GM18951 (cell line): Measurements from ENCODE around the gene EPHA4.

Experiments
- POLR2A ChIP-seq: IDR thresholded peaks from 4 replicates; pipeline ENCODE4 v1.6.1; 2011; ENCODE audit warnings: mild to moderate bottlenecking; ENCODE audit not compliant: insufficient read length, insufficient read depth; ENCODE audit errors: extremely low read depth
- in situ Hi-C: fragments of 300-500 bp; cut with MboI; formaldehyde crosslinking; loops from one replicate; pipeline ENCODE4 v1.12.0; 2022; ENCODE audit warnings: low sequenced_read_pairs, mixed read lengths, inconsistent platforms; ENCODE audit not compliant: unreplicated experiment

Gene EPHA4

DNA sequence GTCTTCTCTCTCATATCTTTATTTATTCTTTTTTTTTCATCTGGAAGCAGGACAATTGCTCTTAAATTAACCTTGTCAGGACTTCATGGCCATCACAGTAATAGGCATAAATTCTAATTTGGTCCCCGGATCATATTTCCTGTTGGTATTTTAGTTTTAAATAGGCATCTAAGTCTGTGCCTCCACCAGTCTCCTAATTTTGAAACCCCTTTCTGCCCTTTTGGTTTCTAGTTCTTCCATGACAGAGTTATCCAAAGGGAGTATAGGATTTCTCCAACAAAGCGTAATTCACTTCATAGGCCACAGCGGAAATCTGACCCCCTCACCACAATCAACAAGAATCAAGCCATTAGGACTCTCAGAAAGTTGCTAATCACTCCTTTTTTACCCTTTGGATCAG is 3.8 kb downstream of the EPHA4 start:
- in situ Hi-C loops, result loop anchor here (10.0 kb wide), 1 partner anchor 883 kb away; no protein-coding TSS in a partner anchor
- TF ChIP-seq POLR2A, result no peak

DNA sequence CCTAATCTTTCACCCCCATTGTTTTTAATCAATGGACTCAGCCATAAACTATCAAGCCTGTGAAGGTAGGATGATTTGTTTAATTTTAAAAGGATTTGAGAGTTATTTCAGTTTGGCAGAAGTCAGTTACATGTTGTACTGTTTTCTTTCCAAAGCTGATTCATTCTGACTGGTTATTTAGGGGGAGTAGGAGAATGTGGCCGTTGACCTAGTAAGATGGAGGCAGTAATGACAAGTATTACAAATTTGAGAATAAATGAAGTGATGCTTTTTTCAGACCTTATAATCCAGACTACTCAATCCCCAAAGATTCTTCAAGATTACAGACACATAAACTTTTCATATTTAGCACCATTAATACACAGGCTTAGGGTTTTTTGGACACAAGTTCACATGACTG is 4.3 kb downstream of the EPHA4 start:
- in situ Hi-C loops, result loop anchor here (10.0 kb wide), 1 partner anchor 883 kb away; no protein-coding TSS in a partner anchor
- no peak for TF ChIP-seq POLR2A

DNA sequence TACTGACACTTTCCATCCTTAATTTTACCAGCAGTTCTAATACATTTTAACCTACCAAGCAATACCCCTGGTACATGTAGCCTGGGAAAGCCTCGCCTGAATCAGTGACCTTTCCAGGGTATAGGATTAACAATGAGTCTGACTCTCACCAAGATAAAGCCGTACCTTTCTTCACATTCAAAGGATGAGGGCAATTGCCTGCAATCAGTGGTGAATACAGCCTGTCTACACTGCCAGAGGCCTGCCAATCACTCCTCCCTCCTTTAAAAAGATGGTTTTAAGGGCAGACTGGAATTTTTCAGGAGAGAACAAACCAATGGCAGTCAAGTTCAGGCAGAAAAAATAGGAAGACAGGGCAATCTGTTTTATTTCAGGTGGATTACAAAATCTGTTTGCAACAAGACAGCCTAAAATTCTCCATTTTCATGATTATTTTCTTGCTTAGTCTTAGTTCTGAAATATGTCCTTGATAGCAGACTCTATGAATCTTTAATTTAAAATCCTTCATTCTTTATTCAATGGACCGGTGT is 4.8 kb downstream of the EPHA4 start:
- in situ Hi-C loops, result loop anchor here (10.0 kb wide), 1 partner anchor 882 kb away; no protein-coding TSS in a partner anchor
- TF ChIP-seq POLR2A, result no peak

DNA sequence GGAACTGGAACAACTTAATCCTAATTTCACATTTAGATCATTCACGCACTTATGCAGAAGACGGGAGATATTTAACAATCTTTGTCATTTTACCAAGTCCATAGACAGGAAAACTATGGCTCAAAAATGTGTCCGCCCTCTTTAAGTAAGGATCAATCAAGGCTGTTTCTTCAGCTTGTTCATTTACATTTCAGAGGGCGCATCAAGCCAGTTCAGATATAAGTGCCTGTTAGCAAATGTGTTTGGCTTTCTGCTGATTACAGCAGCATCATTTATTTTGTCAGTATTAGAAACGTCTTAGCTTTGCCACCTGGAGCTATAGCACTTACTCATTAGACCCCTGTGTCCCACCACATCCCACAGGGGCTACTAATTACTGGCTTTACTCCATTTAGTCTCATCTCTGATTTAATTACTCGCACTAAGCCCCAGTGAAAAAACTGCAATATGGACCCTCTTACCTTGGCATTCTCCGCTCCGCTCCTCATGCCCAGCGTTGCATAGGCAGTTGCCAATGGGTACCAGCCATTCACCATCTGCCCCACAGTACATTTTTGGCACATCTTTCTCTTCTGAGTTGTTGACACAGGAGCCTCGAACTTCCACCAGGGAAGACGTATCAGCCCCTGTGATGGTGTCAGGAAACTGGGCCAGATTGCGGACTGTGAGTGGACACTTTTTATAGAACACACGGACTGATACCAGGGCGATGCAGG is 8.7 kb downstream of the EPHA4 start:
- TF ChIP-seq POLR2A, result no peak
- in situ Hi-C loops, result loop anchor here (10.0 kb wide), 1 partner anchor 879 kb away; no protein-coding TSS in a partner anchor

DNA sequence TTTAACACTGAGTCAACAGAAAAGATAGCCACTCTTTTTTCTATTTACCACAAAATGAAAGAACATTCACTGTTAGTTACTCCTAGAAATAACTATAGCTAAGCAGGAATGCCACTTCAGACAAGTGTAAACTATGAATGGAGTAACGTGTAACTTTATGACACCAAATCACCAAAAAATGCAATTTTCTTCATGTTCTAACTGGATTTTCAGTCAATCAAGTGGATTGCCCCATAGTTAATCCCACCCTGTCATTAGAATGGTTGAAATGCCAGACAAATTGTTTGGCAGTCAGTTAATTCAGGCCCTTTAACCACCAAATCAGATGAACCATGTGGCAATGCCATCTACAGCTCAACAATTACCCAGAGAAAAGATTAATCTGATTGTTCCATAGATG is 9.9 kb downstream of the EPHA4 start:
- no peak for TF ChIP-seq POLR2A
- in situ Hi-C loops, result loop anchor here (10.0 kb wide), 1 partner anchor 877 kb away; no protein-coding TSS in a partner anchor

DNA sequence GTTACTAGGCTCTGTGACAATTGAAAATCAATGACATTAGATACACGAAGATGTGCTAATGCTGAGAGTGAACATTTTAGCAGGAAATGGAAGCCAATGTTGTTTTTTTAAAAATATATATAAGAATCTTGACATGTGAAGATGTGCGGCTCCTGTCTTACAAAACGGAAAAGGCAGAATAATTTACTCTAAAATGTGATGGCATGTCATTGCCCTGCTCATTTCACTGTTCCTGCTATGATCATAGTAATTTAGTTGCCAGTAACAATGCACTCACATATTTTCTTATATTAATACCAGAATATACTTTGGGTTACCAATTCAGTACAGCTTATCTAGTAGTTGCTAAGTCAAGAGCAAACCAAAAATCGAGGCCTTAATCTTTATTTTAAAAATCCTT is 10.3 kb downstream of the EPHA4 start:
- no peak for TF ChIP-seq POLR2A
- in situ Hi-C loops, result loop anchor here (10.0 kb wide), 1 partner anchor 877 kb away; no protein-coding TSS in a partner anchor

DNA sequence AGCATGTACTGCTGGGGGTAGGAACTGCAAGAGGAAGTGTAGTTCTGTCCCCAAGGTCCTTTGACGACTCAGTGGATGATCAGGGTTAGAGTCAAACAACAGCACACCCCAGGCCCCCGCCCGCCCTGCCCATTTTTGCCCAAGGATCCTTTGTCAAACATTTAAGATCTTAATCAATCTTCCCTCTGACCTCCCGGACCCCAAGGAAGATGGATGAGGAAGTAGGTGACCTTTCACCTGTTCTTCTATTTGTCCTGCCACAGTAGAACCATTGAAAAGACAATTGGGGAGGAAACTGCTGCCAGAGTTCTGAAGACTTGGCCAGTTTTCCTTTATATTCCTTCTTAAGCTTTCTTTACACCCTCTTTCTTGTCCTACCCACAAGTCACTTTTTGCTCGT is 12.1 kb downstream of the EPHA4 start:
- in situ Hi-C loops, result loop anchor here (10.0 kb wide), 1 partner anchor 875 kb away; no protein-coding TSS in a partner anchor
- no peak for TF ChIP-seq POLR2A

DNA sequence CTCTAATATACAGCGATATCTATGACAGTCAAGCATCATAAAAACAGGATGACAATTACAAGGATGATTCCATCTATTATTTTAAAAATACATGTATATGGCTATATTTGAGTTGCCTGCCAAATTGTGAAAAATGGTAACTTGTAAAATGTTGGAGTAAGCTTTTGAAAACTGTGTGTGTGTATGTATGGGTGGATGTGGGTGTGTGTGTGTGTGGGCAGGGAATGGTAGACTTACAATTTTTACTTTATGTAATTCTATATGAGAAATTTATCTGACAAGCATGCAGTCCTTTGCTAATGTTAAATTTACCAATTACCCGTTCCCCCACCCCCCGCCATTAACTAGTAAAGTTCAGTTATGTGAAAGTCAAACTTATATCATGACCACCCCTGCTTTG is 14.0 kb downstream of the EPHA4 start:
- TF ChIP-seq POLR2A, result no peak
- in situ Hi-C loops, result no loop called here

DNA sequence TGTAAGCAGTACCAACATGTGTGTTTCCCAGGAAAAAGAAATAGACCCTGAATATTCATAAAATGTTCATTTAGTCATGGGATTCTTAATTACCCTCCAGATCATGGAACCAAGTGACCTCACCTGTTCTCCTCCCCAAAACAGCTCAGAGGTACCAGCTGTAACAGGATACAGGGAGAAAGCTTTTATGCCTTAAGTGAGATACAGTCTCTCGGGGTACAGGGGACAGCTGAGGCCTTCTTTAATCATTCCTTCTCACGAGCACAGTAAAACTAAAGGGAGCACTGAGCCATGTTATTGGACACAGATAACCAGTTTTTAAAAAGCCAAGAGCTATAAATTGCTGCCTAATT is 16.6 kb downstream of the EPHA4 start:
- no peak for TF ChIP-seq POLR2A
- in situ Hi-C loops, result no loop called here

DNA sequence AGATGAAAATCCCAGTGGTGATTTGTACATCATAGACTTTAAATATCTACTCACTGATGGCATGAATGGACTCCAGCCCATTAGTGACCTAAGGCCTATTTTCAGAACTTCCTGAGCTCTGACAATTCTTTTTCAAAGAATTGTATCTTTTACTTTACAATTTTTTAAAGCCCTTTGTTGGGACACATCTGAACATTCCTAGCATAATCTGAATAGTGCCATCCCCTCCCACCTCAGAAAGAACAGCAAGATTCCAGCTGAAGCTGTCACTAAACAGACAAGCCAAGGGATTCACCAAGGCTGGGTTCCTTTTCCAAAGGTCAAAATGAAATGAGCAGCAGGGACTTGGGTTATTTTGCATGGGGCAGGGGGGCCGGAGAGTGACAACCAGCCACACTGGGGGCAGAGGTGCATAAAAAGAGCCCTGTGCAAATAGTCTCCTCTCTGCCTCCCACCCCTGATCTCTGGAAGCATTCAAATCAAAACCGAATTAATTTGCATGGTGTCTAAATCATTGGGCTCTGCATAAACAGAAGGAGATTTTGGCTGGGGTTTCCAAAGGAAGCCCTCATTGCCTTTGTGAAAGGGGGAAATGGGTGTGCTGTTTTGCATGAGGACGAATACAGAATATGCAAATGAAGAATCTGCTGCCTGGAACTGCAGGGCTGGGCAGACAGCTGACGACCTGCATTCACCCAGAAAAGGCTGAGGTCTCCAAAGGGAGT is 17.2 kb downstream of the EPHA4 start:
- no peak for TF ChIP-seq POLR2A
- in situ Hi-C loops, result no loop called here

DNA sequence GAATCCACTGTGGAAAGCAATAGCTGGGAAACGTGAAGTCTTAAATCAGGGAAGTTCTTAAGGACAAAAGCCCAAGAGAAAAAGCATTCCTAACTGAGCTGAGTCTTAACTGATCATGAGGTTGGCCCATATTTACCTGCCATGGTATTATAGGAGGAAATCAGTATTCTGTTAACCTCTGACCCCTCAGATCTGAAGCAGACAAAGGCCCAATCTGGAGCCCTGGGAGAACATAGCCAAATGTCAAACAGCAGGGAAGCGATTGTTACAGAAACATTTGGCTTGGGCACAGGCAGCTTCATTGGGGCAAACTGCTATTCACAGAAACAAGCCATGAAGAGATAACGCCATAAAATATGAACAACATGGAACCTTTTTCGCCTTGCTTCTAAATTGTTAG is 18.8 kb downstream of the EPHA4 start:
- in situ Hi-C loops, result no loop called here
- TF ChIP-seq POLR2A, result no peak

DNA sequence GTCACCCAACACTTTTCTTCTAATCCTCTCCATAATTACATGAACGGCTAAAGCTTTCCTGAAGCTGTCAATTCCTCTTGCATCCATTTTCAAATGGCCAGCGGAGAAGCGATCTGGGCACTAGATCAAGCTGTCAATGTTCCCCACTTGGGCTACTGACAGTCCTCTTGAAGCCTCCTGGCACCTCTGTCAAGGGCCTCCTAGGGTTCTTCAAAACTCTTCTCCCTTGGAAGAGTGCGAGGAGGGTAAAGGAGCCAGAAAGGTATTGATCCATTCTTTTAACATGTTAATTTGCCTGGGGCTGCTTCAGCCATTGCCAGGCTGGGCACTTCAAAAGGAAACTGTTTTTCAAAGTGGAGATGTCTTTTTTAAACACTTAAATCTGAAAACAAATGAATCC is 19.8 kb downstream of the EPHA4 start:
- in situ Hi-C loops, result no loop called here

DNA sequence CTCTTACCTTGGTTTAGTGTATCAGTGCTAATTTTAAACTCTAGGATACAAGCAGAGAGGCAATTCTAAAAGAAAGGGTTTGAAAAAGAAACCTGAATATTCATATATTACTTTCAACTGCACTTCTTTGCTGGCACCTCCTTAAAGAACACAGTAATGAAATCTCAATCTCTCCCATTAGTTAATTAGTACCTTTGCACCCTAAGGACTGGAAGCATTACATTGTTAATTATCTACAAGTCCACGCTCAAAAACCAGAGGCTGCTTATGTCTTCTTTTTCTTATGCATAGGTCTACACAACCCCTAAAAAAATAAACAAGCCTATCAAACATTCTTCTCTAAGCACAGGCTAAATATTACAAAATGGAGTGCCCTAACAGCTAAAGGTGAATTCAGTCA is 20.2 kb downstream of the EPHA4 start:
- TF ChIP-seq POLR2A, result no peak
- in situ Hi-C loops, result no loop called here

More for the DNA sequence above, 19.8 kb downstream of the EPHA4 start:
- no peak for TF ChIP-seq POLR2A
